Tibial nerve (tissue), 4 donors: ENCODE results near the gene ARL5A. TPM values are rescaled to one million over a fixed set of nuclear protein-coding genes. Genes with fewer than 3 reads are reported as not detected.

Experiments used
- DNase-seq, 2 donors: peaks; one replicate each; pipeline ENCODE4 v3.0.0-alpha.2; 2019; ENCODE audit warnings: low spot score in 2 of 2
- H3K27ac ChIP-seq, 4 donors: fragments of 200-600 bp; sonication (generic) in 3 of 4; one replicate each; pipeline ENCODE4 v1.5.1; 2017 to 2019; ENCODE audit warnings: mild to moderate bottlenecking in 1 of 4
- H3K27me3 ChIP-seq, 2 donors: fragments of 200-600 bp; sonication (generic) in 1 of 2; one replicate each; pipeline versions ENCODE4 v1.5.1 to v1.6.0; 2017 to 2019
- H3K36me3 ChIP-seq, 3 donors: fragments of 200-600 bp; sonication (generic); one replicate each; pipeline ENCODE4 v1.5.1; 2018 to 2019
- H3K4me1 ChIP-seq, 4 donors: fragments of 200-600 bp; sonication (generic) in 3 of 4; one replicate each; pipeline ENCODE4 v1.5.1; 2017 to 2019
- H3K4me3 ChIP-seq, 4 donors: fragments of 200-600 bp; sonication (generic) in 3 of 4; one replicate each; pipeline ENCODE4 v1.5.1; 2017 to 2019; ENCODE audit warnings: mild to moderate bottlenecking in 1 of 4, moderate library complexity in 1 of 4
- H3K9me3 ChIP-seq, 4 donors: fragments of 200-600 bp; sonication (generic) in 3 of 4; one replicate each; pipeline ENCODE4 v1.5.1; 2017 to 2019
- CTCF ChIP-seq, 5 experiments: fragments of 200-600 bp in 3 of 5; fragments of 450-650 bp in 2 of 5; sonication (generic) in 3 of 5; IDR thresholded peaks; one replicate each; pipeline ENCODE4 v1.5.1; 2016 to 2019; ENCODE audit warnings: antibody characterized with exemption in 5 of 5, mild to moderate bottlenecking in 3 of 5, moderate library complexity in 2 of 5
- EP300 ChIP-seq, 2 donors: sonication (generic); formaldehyde crosslinking; IDR thresholded peaks; one replicate each; pipeline ENCODE4 v1.6.1; 2017; ENCODE audit warnings: antibody characterized with exemption in 2 of 2, mild to moderate bottlenecking in 1 of 2
- POLR2A ChIP-seq, 2 donors: fragments of 450-650 bp; IDR thresholded peaks; one replicate each; pipeline ENCODE4 v1.6.1; 2017; ENCODE audit warnings: antibody characterized with exemption in 2 of 2, mild to moderate bottlenecking in 2 of 2, moderate library complexity in 2 of 2
- WGBS, 2 donors: methylation state at CpG; one replicate each; pipeline ENCODE4 v1.1.5; 2018; 5-methylcytosine and 5-hydroxymethylcytosine counted together
- total RNA-seq, 4 donors: library from RNA; depleted of rRNA; stranded (reverse); fragments of >200 nt; gene quantifications; one replicate each; pipeline ENCODE4 v1.1.0, GENCODE V29; 2016

The ARL5A gene
- total RNA-seq, 4 donors from 2014 or later, result 21.6 to 40.2 (median 29.9) TPM

GRCh38 chr2:151860613-151861146 is 32.5 kb upstream of the ARL5A start:
- no peak for DNase-seq
- no peak overlapping the region for H3K27ac ChIP-seq
- H3K4me3 ChIP-seq, result no peak overlapping the region
- TF ChIP-seq EP300 (IDR thresholded peaks at IDR 0.05), result no peak
- no peak for TF ChIP-seq CTCF (IDR thresholded peaks at IDR 0.05)
- no peak for TF ChIP-seq POLR2A (IDR thresholded peaks at IDR 0.05)
- no peaks in the 10 kb centered on the region for H3K4me1 ChIP-seq
- H3K27me3 ChIP-seq, result no peaks in the 10 kb centered on the region
- WGBS, 2 donors, result 74 to 81% methylated on average over 5 of the region's 5 CpGs
- H3K36me3 ChIP-seq, result no peaks in the 10 kb centered on the region
- no peaks in the 10 kb centered on the region for H3K9me3 ChIP-seq

- H3K4me3 ChIP-seq, result no peak overlapping the region
- TF ChIP-seq CTCF (IDR thresholded peaks at IDR 0.05) (no peak), EP300 (IDR thresholded peaks at IDR 0.05) (no peak), POLR2A (IDR thresholded peaks at IDR 0.05) (no peak)
- H3K27me3 ChIP-seq, result no peaks in the 10 kb centered on the region
- no peaks in the 10 kb centered on the region for H3K36me3 ChIP-seq
- no peak for DNase-seq
- 73 to 86% methylated on average over 4 of the region's 4 CpGs for WGBS, 2 donors
- H3K9me3 ChIP-seq, result no peaks in the 10 kb centered on the region
- H3K27ac ChIP-seq, result no peak overlapping the region
- no peaks in the 10 kb centered on the region for H3K4me1 ChIP-seq
These were observed 32.0 kb upstream of the ARL5A start for GRCh38 chr2:151860210-151860609.

GRCh38 chr2:151857650-151858049 is 29.4 kb upstream of the ARL5A start:
- no peaks in the 10 kb centered on the region for H3K27me3 ChIP-seq
- H3K4me3 ChIP-seq, result no peak overlapping the region
- no peaks in the 10 kb centered on the region for H3K36me3 ChIP-seq
- TF ChIP-seq CTCF (IDR thresholded peaks at IDR 0.05) (no peak), EP300 (IDR thresholded peaks at IDR 0.05) (no peak), POLR2A (IDR thresholded peaks at IDR 0.05) (no peak)
- H3K4me1 ChIP-seq, result peaks cover 0 to 10% (median 0%) of the 10 kb centered on the region in 4 donors
- no peak for DNase-seq
- H3K27ac ChIP-seq, result no peak overlapping the region
- H3K9me3 ChIP-seq, result no peaks in the 10 kb centered on the region

GRCh38 chr2:151855111-151855510 is 26.9 kb upstream of the ARL5A start:
- H3K27ac ChIP-seq, result no peak overlapping the region
- no peaks in the 10 kb centered on the region for H3K36me3 ChIP-seq
- H3K27me3 ChIP-seq, result no peaks in the 10 kb centered on the region
- 75 to 77% methylated on average over 3 of the region's 3 CpGs for WGBS, 2 donors
- TF ChIP-seq EP300 (IDR thresholded peaks at IDR 0.05) (no peak), CTCF (IDR thresholded peaks at IDR 0.05) (no peak), POLR2A (IDR thresholded peaks at IDR 0.05) (no peak)
- H3K4me3 ChIP-seq, result no peak overlapping the region
- H3K9me3 ChIP-seq, result no peaks in the 10 kb centered on the region
- H3K4me1 ChIP-seq, result peaks cover 0 to 17% (median 0%) of the 10 kb centered on the region in 4 donors
- no peak for DNase-seq

- Histone ChIP-seq H3K4me1 (peaks cover 0 to 17% (median 0%) of the 10 kb centered on the region in 4 donors), H3K36me3 (no peaks in the 10 kb centered on the region), H3K27me3 (no peaks in the 10 kb centered on the region), H3K4me3 (no peak overlapping the region), H3K27ac (no peak overlapping the region), H3K9me3 (no peaks in the 10 kb centered on the region)
- no peak for DNase-seq
- TF ChIP-seq POLR2A (IDR thresholded peaks at IDR 0.05) (no peak), EP300 (IDR thresholded peaks at IDR 0.05) (no peak), CTCF (IDR thresholded peaks at IDR 0.05) (no peak)
- whole genome bisulfite sequencing, 2 donors, result 66 to 70% methylated on average over 3 of the region's 3 CpGs
These were observed 25.0 kb upstream of the ARL5A start for GRCh38 chr2:151853070-151853758.
